ENCODE data around the gene LCE1B. TPM values are rescaled to one million over a fixed set of nuclear protein-coding genes. Genes with fewer than 3 reads are reported as not detected.

Gene LCE1B
- total RNA-seq, 1 experiment from 2014 or later = not detected

DNA sequence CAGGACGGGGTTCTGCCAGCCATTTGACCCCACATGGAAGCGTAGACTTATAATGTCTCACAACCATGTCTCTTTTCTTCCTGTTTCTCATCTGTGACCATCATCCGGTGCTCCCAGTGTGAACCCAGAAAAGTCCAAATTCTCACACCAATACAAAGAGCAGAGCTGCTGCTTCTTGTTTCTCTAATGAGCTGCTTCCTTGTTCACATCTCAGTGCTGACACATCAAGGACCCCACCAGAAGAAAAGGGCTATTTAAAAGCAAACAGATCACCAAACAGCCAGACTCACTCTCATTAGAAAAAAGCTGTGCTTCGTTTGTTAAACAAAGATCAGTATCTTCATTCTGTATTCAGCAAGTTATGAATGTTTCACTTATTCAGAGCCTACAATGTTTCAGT lies 16.1 kb upstream of the LCE1B start:
- H3K79me1 ChIP-seq (ENCODE audit: insufficient read depth, low read depth, low read length, poor library complexity, severe bottlenecking) = no peaks in the 10 kb centered on the region
- no CpG with 5 or more reads among the region's 4 CpGs for WGBS (ENCODE audit: extremely low coverage, insufficient read length, low lambda C conversion rate)
- H3K4ac ChIP-seq (ENCODE audit: low read depth, low read length) = no peak overlapping the region
- H2BK12ac ChIP-seq (ENCODE audit: insufficient read length, low read depth, low read length) = no peak overlapping the region
- H4K20me1 ChIP-seq (ENCODE audit: control insufficient read depth, insufficient read depth, insufficient read length) = no peaks in the 10 kb centered on the region
- no peak overlapping the region for H2AK5ac ChIP-seq (ENCODE audit: insufficient read length, low read length)
- no peak overlapping the region for H4K91ac ChIP-seq (ENCODE audit: insufficient read length, low read depth, low read length)
- Mint-ChIP-seq H3K9me3 (peaks cover 88 to 93% of the 10 kb centered on the region in 2 experiments), H3K27ac (no peak overlapping the region), H3K27me3 (ENCODE audit: low read depth) (no peaks in the 10 kb centered on the region), H3K4me1 (no peaks in the 10 kb centered on the region), H3K4me3 (no peak overlapping the region), H3K36me3 (ENCODE audit: insufficient read depth in 1 of 3, low read depth in 3 of 3) (peaks cover 4 to 21% (median 8%) of the 10 kb centered on the region in 3 experiments)
- H3K4me2 ChIP-seq (ENCODE audit: insufficient read depth, insufficient read length, low read length) = no peak overlapping the region
- H2BK20ac ChIP-seq (ENCODE audit: low read depth, low read length, poor library complexity, severe bottlenecking) = no peak overlapping the region
- DNase-seq = no peak
- H2BK15ac ChIP-seq (ENCODE audit: low read depth, low read length) = no peak overlapping the region
- H4K8ac ChIP-seq (replicated peaks; ENCODE audit: insufficient read length, low read depth, low read length) = no peak overlapping the region
- H3K14ac ChIP-seq (ENCODE audit: insufficient read depth, low read length) = no peak overlapping the region
- H3K4me1 ChIP-seq (ENCODE audit: insufficient read depth, low read length) = no peaks in the 10 kb centered on the region
- H3T11ph ChIP-seq (ENCODE audit: low read length) = no peak overlapping the region
- H3K27ac ChIP-seq (ENCODE audit: insufficient read length, low read depth, low read length) = no peak overlapping the region
- no peaks in the 10 kb centered on the region for H3K23me2 ChIP-seq (ENCODE audit: insufficient read length, low read depth, low read length, poor library complexity, severe bottlenecking)
- TF ChIP-seq, protein P1, sequence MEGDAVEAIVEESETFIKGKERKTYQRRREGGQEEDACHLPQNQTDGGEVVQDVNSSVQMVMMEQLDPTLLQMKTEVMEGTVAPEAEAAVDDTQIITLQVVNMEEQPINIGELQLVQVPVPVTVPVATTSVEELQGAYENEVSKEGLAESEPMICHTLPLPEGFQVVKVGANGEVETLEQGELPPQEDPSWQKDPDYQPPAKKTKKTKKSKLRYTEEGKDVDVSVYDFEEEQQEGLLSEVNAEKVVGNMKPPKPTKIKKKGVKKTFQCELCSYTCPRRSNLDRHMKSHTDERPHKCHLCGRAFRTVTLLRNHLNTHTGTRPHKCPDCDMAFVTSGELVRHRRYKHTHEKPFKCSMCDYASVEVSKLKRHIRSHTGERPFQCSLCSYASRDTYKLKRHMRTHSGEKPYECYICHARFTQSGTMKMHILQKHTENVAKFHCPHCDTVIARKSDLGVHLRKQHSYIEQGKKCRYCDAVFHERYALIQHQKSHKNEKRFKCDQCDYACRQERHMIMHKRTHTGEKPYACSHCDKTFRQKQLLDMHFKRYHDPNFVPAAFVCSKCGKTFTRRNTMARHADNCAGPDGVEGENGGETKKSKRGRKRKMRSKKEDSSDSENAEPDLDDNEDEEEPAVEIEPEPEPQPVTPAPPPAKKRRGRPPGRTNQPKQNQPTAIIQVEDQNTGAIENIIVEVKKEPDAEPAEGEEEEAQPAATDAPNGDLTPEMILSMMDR (conservative IDR thresholded peaks at IDR 0.05) = no peak
- no peak overlapping the region for H3K56ac ChIP-seq (ENCODE audit: insufficient read length, low read depth, low read length)
- H2BK5ac ChIP-seq (ENCODE audit: insufficient read length, low read length) = no peak overlapping the region
- H3K79me2 ChIP-seq (ENCODE audit: insufficient read depth, low read length) = no peaks in the 10 kb centered on the region
- H4K5ac ChIP-seq (ENCODE audit: insufficient read length, low read depth, low read length) = no peak overlapping the region
- H3K23ac ChIP-seq (ENCODE audit: insufficient read length, low read depth, low read length) = no peak overlapping the region
- no peaks in the 10 kb centered on the region; the same call in 1 of the 2 replicates for H3K27me3 ChIP-seq (ENCODE audit: insufficient read depth, low read length)
- peaks cover 55% of the 10 kb centered on the region for H3K9me3 ChIP-seq (ENCODE audit: control insufficient read depth, low read depth, low read length)
- no peak overlapping the region for H2BK120ac ChIP-seq (ENCODE audit: low read depth, low read length, poor library complexity, severe bottlenecking)
- H2AFZ ChIP-seq (ENCODE audit: low read length) = no peak overlapping the region
- H3K9ac ChIP-seq (ENCODE audit: extremely low read depth, insufficient read length, low read length) = no peak overlapping the region
- no peak overlapping the region for H3K18ac ChIP-seq (ENCODE audit: insufficient read length, low read depth, low read length)
